ENCODE measurements around the gene CFAP44. TPM values are rescaled to one million over a fixed set of nuclear protein-coding genes. Genes with fewer than 3 reads are reported as not detected.

CFAP44 gene
- total RNA-seq, 4 donors from 2014 or later, result 11.7 to 22.4 (median 13.9) TPM

DNA sequence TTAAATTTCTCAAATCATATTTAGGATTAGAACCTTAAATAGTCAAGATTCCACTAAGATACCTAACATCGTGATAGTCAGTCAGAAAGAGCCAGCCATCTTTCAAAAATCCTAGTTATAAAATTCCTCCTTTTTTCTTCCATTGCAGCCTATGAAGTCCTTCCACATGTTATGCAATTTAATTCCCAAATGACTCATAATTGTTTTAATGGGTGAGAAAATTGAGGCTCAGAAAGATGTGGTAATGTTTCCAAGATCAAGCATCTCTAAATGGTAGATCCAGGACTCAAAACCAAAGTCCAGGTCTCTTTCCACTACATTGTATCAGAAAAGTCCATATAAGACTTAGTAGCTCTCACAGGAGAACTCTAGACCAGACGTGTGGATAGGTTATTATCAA is 9.5 kb downstream of the CFAP44 start:
- DNase-seq, result no peak
- intact Hi-C loops (cut with DNase I; ENCODE audit: low total_unique reads) (no loop called here), in situ Hi-C loops (cut with MboI; ENCODE audit: low pct_ligation_motif_present in 1 of 4, low pct_unique_long_range_greater_than_20kb in 1 of 4, low sequenced_read_pairs in 3 of 4) (no loop called here)
- Histone ChIP-seq H3K9me3 (no peaks in the 10 kb centered on the region), H3K4me3 (no peak overlapping the region), H3K36me3 (peaks cover 0 to 7% (median 3%) of the 10 kb centered on the region in 4 donors), H3K27ac (no peak overlapping the region), H3K27me3 (no peaks in the 10 kb centered on the region), H3K4me1 (peaks cover 0 to 2% (median 0%) of the 10 kb centered on the region in 4 donors)
- 90% methylated on average over 2 of the region's 2 CpGs for WGBS, 2 donors (ENCODE audit: low coverage in 1 of 2)
- TF ChIP-seq POLR2A (IDR thresholded peaks at IDR 0.05) (no peak), POLR2AphosphoS5 (IDR thresholded peaks at IDR 0.05) (no peak), EP300 (IDR thresholded peaks at IDR 0.05; ENCODE audit: low read depth) (no peak)
- TF ChIP-seq, protein P1, sequence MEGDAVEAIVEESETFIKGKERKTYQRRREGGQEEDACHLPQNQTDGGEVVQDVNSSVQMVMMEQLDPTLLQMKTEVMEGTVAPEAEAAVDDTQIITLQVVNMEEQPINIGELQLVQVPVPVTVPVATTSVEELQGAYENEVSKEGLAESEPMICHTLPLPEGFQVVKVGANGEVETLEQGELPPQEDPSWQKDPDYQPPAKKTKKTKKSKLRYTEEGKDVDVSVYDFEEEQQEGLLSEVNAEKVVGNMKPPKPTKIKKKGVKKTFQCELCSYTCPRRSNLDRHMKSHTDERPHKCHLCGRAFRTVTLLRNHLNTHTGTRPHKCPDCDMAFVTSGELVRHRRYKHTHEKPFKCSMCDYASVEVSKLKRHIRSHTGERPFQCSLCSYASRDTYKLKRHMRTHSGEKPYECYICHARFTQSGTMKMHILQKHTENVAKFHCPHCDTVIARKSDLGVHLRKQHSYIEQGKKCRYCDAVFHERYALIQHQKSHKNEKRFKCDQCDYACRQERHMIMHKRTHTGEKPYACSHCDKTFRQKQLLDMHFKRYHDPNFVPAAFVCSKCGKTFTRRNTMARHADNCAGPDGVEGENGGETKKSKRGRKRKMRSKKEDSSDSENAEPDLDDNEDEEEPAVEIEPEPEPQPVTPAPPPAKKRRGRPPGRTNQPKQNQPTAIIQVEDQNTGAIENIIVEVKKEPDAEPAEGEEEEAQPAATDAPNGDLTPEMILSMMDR (IDR thresholded peaks at IDR 0.05), result no peak

DNA sequence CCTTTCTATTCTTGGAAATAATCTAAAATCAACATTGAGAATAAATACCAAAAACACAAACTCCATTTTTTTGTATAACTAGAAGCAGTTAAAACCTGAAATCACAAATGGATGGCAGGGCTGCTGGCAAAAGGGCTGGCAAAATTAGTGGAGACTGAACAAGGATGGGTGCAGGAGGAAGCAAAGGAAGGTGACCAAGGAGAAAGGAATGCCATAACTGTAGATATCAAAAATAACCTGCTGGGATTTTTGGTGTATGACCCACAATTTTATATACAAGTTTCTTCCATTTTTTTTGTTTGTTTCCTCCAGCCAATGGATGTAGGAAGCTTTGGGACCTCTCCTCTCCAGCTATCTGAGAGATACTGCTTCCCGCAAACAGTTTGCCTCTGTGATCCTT is 12.7 kb downstream of the CFAP44 start:
- Histone ChIP-seq H3K4me3 (no peak overlapping the region), H3K27ac (no peak overlapping the region), H3K4me1 (no peaks in the 10 kb centered on the region), H3K27me3 (no peaks in the 10 kb centered on the region), H3K9me3 (no peaks in the 10 kb centered on the region), H3K36me3 (peaks cover 0 to 31% (median 3%) of the 10 kb centered on the region in 4 donors)
- DNase-seq, result no peak
- in situ Hi-C loops (cut with MboI; ENCODE audit: low pct_ligation_motif_present in 1 of 4, low pct_unique_long_range_greater_than_20kb in 1 of 4, low sequenced_read_pairs in 3 of 4), result no loop called here
- intact Hi-C loops (cut with DNase I; ENCODE audit: low total_unique reads), result no loop called here
- WGBS, 2 donors (ENCODE audit: low coverage in 1 of 2), result 95 to 100% methylated on average over 1 of the region's 1 CpG
- TF ChIP-seq POLR2A (IDR thresholded peaks at IDR 0.05) (no peak), POLR2AphosphoS5 (IDR thresholded peaks at IDR 0.05) (no peak), EP300 (IDR thresholded peaks at IDR 0.05; ENCODE audit: low read depth) (no peak)
- TF ChIP-seq, protein P1 (IDR thresholded peaks at IDR 0.05), result no peak

DNA sequence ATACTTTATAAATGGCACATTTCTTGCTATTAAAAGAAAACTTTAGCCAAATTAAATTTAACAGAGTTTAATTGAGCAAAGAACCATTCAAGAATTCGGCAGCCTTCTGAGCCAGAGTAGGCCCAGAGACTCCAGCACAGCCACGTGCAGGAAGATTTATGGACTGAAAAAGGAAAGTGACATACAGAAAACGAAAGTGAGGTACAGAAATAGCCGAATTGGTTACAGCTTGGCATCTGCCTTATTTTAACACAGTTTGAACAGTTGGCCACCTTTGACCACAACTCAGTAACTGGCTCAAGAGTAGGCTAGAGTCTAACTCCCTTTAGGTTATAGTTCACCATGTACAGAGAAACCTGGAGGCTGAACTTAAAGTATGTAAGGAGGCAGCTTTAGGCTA is 17.6 kb downstream of the CFAP44 start:
- in situ Hi-C loops (cut with MboI; ENCODE audit: low pct_ligation_motif_present in 1 of 4, low pct_unique_long_range_greater_than_20kb in 1 of 4, low sequenced_read_pairs in 3 of 4), result no loop called here
- DNase-seq, result no peak
- H3K9me3 ChIP-seq, result no peaks in the 10 kb centered on the region
- peaks cover 0 to 31% (median 3%) of the 10 kb centered on the region in 4 donors for H3K36me3 ChIP-seq
- no peak for TF ChIP-seq POLR2AphosphoS5 (IDR thresholded peaks at IDR 0.05)
- TF ChIP-seq EP300 (IDR thresholded peaks at IDR 0.05; ENCODE audit: low read depth), result no peak
- TF ChIP-seq, protein P1 (IDR thresholded peaks at IDR 0.05), result no peak
- TF ChIP-seq POLR2A (IDR thresholded peaks at IDR 0.05), result no peak
- no peaks in the 10 kb centered on the region for H3K27me3 ChIP-seq
- WGBS, 2 donors (ENCODE audit: low coverage in 1 of 2), result 28 to 50% methylated on average over 4 of the region's 4 CpGs
- intact Hi-C loops (cut with DNase I; ENCODE audit: low total_unique reads), result no loop called here
- H3K4me3 ChIP-seq, result no peak overlapping the region
- H3K27ac ChIP-seq, result no peak overlapping the region
- H3K4me1 ChIP-seq, result no peaks in the 10 kb centered on the region

DNA sequence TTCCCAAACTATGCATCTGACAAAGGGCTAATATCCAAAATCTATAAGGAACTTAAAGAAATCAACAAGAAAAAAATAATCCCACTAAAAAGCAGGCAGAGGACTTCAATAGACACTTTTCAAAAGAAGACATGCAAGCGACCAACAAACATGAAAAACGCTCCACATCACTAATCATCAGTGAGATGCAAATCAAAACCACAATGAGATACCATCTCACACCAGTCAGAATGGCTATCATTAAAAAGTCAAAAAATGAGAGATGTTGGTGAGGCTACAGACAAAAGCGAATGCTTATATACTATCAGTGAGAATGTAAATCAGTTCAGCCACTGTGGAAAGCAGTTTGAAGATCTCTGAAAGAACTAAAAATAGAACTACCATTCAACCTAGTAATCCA is 20.2 kb downstream of the CFAP44 start:
- no peak overlapping the region for H3K27ac ChIP-seq
- intact Hi-C loops (cut with DNase I; ENCODE audit: low total_unique reads), result no loop called here

More for the DNA sequence above, 20.2 kb downstream of the CFAP44 start:
- no peak overlapping the region for H3K4me3 ChIP-seq
- WGBS, 2 donors (ENCODE audit: low coverage in 1 of 2), result 61 to 87% methylated on average over 2 to 3 of the region's 3 CpGs
- in situ Hi-C loops (cut with MboI; ENCODE audit: low pct_ligation_motif_present in 1 of 4, low pct_unique_long_range_greater_than_20kb in 1 of 4, low sequenced_read_pairs in 3 of 4), result no loop called here
- DNase-seq, result no peak
- H3K9me3 ChIP-seq, result no peaks in the 10 kb centered on the region
- H3K27me3 ChIP-seq, result no peaks in the 10 kb centered on the region
- no peaks in the 10 kb centered on the region for H3K4me1 ChIP-seq
- TF ChIP-seq POLR2A (IDR thresholded peaks at IDR 0.05) (no peak), POLR2AphosphoS5 (IDR thresholded peaks at IDR 0.05) (no peak), EP300 (IDR thresholded peaks at IDR 0.05; ENCODE audit: low read depth) (no peak)
- TF ChIP-seq, protein P1 (IDR thresholded peaks at IDR 0.05), result no peak
- peaks cover 0 to 17% (median 2%) of the 10 kb centered on the region in 4 donors for H3K36me3 ChIP-seq

All from transverse colon (tissue), 4 donors.